Colonic mucosa (tissue), 4 donors: Measurements from ENCODE around the gene ZNF226. TPM values are rescaled to one million over a fixed set of nuclear protein-coding genes. Genes with fewer than 3 reads are reported as not detected.
"Not testable (repeated sequence)": the region's sequence is repeated elsewhere in the genome, so short reads cannot be mapped to it uniquely, and the experiment has no call there.

Source experiments
- DNase-seq: peaks from one replicate; pipeline ENCODE4 v3.0.0-alpha.2; 2020
- H3K27ac ChIP-seq: fragments of 200-600 bp; one replicate; pipeline ENCODE4 v1.8.0; 2021
- H3K27me3 ChIP-seq: fragments of 200-600 bp; one replicate; pipeline ENCODE4 v1.8.0; 2021
- H3K36me3 ChIP-seq: fragments of 200-600 bp; one replicate; pipeline ENCODE4 v1.8.0; 2021
- H3K4me1 ChIP-seq: fragments of 200-600 bp; one replicate; pipeline ENCODE4 v1.8.0; 2021; ENCODE audit warnings: mild to moderate bottlenecking
- H3K4me3 ChIP-seq: fragments of 200-600 bp; one replicate; pipeline ENCODE4 v1.8.0; 2021
- H3K9ac ChIP-seq, 2 donors: one replicate each; pipeline ENCODE4 v1.7.0; 2013; ENCODE audit warnings: control low read depth in 2 of 2, low read depth in 2 of 2, low read length in 2 of 2
- H3K9me3 ChIP-seq: fragments of 200-600 bp; one replicate; pipeline ENCODE4 v1.8.0; 2021
- intact Hi-C: fragments of 100-400 bp; cut with DNase I; formaldehyde crosslinking; loops from one replicate; pipeline ENCODE4 v1.14.1; 2022
- total RNA-seq, 2 donors: library from RNA; stranded (reverse); fragmentation: NEBNext Ultra II Directional in 1 of 2; extraction: Animal tissue kit (Norgen Biotek cat#: 25700) in 1 of 2; gene quantifications; one replicate each; pipeline ENCODE4 v1.2.1, GENCODE V29; 2021
- TF ChIP-seq, protein P1 (sequence below): fragments of 200-600 bp; IDR thresholded peaks from one replicate; pipeline ENCODE4 v1.8.0; 2022; ENCODE audit warnings: antibody characterized with exemption, mild to moderate bottlenecking
- donor health status: healthy.
- donor health status: DM: no; HTN: no; CAD: no.
- donor health status: DM: no; HTN: no; CAD: no.

The ZNF226 gene
- total RNA-seq, 2 donors from 2014 or later, result 12.9 to 15.5 TPM

DNA sequence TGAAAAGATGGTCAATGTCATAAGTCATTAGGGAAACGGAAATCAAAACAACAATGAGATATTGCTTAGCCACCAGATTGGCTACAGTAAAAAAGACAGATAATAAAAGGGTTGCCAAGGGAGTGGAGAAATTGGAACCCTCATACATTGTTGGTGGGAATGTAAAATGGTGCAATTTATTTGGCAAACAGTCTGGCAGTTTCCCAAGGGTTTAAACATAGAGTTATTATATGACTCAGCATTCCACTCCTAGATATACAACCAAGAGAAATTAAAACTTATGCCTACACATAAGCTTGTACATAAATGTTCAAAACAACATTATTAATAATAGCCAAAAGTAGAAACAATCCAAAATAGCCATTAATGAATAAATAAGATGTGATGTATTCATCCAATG, 37.6 kb downstream of the ZNF226 start:
- intact Hi-C loops, result no loop called here
- Histone ChIP-seq H3K27ac (no peak overlapping the region), H3K27me3 (no peaks in the 10 kb centered on the region), H3K36me3 (no peaks in the 10 kb centered on the region), H3K9ac (no peak overlapping the region), H3K9me3 (no peaks in the 10 kb centered on the region), H3K4me1 (no peaks in the 10 kb centered on the region), H3K4me3 (no peak overlapping the region)
- no peak for DNase-seq
- TF ChIP-seq, protein P1, sequence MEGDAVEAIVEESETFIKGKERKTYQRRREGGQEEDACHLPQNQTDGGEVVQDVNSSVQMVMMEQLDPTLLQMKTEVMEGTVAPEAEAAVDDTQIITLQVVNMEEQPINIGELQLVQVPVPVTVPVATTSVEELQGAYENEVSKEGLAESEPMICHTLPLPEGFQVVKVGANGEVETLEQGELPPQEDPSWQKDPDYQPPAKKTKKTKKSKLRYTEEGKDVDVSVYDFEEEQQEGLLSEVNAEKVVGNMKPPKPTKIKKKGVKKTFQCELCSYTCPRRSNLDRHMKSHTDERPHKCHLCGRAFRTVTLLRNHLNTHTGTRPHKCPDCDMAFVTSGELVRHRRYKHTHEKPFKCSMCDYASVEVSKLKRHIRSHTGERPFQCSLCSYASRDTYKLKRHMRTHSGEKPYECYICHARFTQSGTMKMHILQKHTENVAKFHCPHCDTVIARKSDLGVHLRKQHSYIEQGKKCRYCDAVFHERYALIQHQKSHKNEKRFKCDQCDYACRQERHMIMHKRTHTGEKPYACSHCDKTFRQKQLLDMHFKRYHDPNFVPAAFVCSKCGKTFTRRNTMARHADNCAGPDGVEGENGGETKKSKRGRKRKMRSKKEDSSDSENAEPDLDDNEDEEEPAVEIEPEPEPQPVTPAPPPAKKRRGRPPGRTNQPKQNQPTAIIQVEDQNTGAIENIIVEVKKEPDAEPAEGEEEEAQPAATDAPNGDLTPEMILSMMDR, result no peak

DNA sequence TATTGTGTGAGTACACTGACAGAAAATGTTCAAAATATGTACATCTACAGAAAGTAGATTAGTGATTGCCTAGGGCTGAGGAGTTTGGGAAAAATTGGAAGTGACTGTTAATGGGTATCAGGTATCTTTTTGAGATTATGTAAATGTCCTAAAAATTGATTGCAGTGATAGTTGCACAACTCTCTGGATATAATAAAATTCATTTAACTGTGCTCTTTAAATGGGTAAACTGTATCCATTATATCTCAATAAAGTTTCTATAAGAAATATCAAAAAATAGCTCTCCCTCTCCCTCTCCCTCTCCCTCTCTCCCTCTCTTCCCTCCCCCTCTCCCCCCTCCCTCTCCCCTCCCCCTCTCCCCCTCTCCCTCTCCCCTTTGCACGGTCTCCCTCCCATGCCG, 38.1 kb downstream of the ZNF226 start:
- Histone ChIP-seq H3K9ac (no peak overlapping the region), H3K36me3 (no peaks in the 10 kb centered on the region), H3K4me1 (no peaks in the 10 kb centered on the region), H3K4me3 (no peak overlapping the region), H3K27ac (no peak overlapping the region), H3K9me3 (no peaks in the 10 kb centered on the region), H3K27me3 (no peaks in the 10 kb centered on the region)
- TF ChIP-seq, protein P1, result no peak
- no peak for DNase-seq
- intact Hi-C loops, result no loop called here

DNA sequence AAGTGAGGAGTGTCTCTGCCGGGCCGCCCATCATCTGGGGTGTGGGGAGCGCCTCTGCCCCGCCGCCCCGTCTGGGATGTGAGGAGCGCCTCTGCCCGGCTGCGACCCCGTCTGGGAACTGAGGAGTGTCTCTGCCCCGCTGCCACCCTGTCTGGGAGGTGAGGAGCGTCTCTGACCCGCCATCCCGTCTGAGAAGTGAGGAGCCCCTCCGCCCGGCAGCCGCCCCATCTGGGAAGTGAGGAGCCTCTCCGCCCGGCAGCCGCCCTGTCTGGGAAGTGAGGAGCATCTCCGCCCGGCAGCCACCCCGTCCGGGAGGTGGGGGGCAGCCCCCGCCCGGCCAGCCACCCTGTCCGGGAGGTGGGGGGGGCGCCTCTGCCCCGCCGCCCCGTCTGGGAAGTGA, 39.0 kb downstream of the ZNF226 start:
- H3K9me3 ChIP-seq, H3K27ac ChIP-seq, H3K27me3 ChIP-seq, H3K9ac ChIP-seq, DNase-seq, H3K4me1 ChIP-seq, intact Hi-C loops, H3K4me3 ChIP-seq, H3K36me3 ChIP-seq: not testable (repeated sequence)

DNA sequence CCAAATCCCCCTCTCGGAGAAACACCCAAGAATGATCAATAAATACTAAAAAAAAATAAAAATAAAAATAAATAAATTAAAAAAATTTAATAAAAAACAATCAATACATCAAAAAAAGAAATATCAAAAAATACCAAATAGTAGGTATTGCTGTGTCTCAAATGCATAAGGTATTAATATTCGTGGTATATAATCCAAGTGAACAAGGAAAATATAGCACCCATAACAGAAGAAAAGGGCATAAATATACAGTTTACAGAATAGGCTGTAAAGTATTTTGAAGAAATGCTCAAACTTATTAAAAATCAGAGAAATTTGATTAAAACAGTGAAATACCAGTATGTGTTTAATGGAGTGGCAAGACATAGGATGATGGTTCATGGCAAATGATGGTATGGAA, 39.9 kb downstream of the ZNF226 start:
- Histone ChIP-seq H3K27me3 (no peaks in the 10 kb centered on the region), H3K4me1 (no peaks in the 10 kb centered on the region), H3K9me3 (no peaks in the 10 kb centered on the region), H3K9ac (no peak overlapping the region), H3K27ac (no peak overlapping the region), H3K4me3 (no peak overlapping the region), H3K36me3 (no peaks in the 10 kb centered on the region)
- no peak for DNase-seq
- TF ChIP-seq, protein P1, result no peak
- intact Hi-C loops, result loop anchor here (5.0 kb wide), 1 partner anchor 103 kb away; the partner anchor contains the start of gene ZNF235

DNA sequence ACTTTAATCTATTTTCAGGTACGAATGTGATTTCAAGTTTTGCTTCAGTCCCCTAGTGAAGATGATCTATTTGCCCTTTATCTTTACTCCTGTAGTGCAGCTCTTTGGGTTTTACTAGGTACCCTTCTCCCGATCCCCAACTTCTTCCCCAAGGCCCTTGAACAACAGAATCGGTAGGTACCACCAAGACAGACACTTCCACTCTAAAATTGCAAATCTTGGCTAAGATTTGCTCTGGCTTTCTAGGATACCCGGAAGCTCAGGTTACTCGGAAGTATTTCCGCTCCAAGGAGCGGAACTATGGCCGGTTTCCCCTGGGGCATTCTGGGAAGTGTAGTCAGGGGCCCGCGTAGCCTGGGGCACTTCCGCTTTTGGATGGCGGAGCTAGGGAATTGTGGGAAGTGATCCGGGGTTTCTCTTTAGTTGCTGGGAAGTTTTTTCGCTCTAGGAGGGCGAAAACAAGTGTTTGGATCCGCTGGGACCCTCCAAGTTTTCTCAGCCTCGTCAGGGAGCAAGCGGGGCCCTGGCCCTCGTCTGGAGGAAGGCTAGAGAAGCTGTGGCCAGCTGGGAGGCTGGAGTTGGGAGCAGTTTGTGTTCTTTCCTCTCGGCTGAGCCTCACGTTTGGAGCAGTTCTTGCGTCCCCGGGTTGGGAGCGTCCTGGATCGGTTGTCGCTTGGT, 42.4 kb downstream of the ZNF226 start:
- no peaks in the 10 kb centered on the region for H3K27me3 ChIP-seq
- no peaks in the 10 kb centered on the region for H3K4me1 ChIP-seq
- intact Hi-C loops, result loop anchor here (5.0 kb wide), 1 partner anchor 100 kb away; the partner anchor contains the start of gene ZNF235
- peak; percentile 94 for DNase-seq
- H3K9me3 ChIP-seq, result no peaks in the 10 kb centered on the region
- TF ChIP-seq, protein P1, result no peak
- H3K27ac ChIP-seq, result peak overlapping the region; percentile 69
- H3K36me3 ChIP-seq, result no peaks in the 10 kb centered on the region
- peak overlapping the region; percentile 77 to 94 for H3K9ac ChIP-seq
- H3K4me3 ChIP-seq, result peak overlapping the region; percentile 61

DNA sequence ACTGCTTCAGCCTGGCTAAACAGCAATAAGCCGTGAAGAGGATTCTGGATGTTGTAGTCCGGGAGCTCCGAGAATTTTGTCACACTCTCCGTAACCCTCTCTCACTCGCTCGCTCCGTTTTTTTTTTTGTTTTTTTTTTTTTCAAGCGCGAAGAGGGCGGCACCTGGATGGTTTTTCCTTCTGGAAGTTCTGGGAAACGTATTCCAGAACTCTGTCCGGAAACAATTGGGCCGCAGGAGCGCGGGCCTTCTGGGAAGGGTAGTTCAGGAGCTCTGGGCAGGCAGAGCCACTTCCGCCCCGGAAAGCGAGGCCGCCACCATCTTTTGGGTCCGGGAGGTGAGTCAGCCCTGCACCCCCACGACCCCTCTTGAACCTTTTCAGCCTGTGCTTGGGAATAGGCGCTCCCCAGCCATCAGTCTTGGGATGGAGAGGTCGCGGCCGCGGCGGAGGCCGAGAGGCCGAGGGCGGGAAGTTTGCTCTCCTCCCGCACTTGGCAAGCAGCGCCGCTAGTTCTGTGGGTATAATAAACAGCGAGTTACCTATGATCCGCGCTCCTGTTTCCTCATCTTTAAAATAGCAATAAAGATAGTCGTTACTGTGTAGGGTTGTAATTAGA, 47.5 kb downstream of the ZNF226 start, which contains the start of gene ZNF227:
Gene ZNF227, plus strand, starts transcription at position 283 of the 616 bp plus-strand sequence. CDS start 5,261 bp downstream, outside the sequence.
- peak; percentile 92 for DNase-seq
- Histone ChIP-seq H3K4me3 (peak within 1 kb of the TSS; percentile 71), H3K36me3 (no peaks in the 10 kb centered on the region), H3K27ac (peak within 1 kb of the TSS; percentile 82), H3K9ac (peak within 1 kb of the TSS; percentile 54 to 63), H3K27me3 (no peaks in the 10 kb centered on the region), H3K4me1 (no peaks in the 10 kb centered on the region), H3K9me3 (no peaks in the 10 kb centered on the region)
- intact Hi-C loops, result loop anchor here (10.0 kb wide), 1 partner anchor 48 kb away; the partner anchor contains the start of gene ZNF226
- TF ChIP-seq, protein P1, result no peak
